Loucy (cell line): ENCODE measurements around the gene ITGA6.
"Not testable (repeated sequence)": the region's sequence is repeated elsewhere in the genome, so short reads cannot be mapped to it uniquely, and the experiment has no call there.

Source experiments
- H2AFZ ChIP-seq: fragments of 200-600 bp; sonication (generic); 2 replicates; pipeline ENCODE4 v1.6.0; 2016; ENCODE audit warnings: antibody characterized with exemption, mild to moderate bottlenecking, low read length, moderate library complexity
- H3F3A ChIP-seq: fragments of 200-600 bp; 2 replicates; pipeline ENCODE4 v1.6.0; 2016; ENCODE audit warnings: antibody characterized with exemption, low read depth, mild to moderate bottlenecking
- H3K27me3 ChIP-seq: fragments of 200-600 bp; sonication (generic); 2 replicates; pipeline ENCODE4 v1.6.1; 2014; ENCODE audit warnings: low read length, mild to moderate bottlenecking; ENCODE audit not compliant: insufficient read depth, poor library complexity, severe bottlenecking
- H3K36me3 ChIP-seq: fragments of 200-600 bp; sonication (generic); 2 replicates; pipeline ENCODE4 v1.6.1; 2016; ENCODE audit warnings: low read length; ENCODE audit not compliant: insufficient read depth
- H3K4me1 ChIP-seq: fragments of 200-600 bp; sonication (generic); 2 replicates; pipeline ENCODE4 v1.5.1; 2014; ENCODE audit warnings: low read length, mild to moderate bottlenecking; ENCODE audit not compliant: insufficient read depth, poor library complexity, severe bottlenecking
- H3K4me2 ChIP-seq: fragments of 200-600 bp; sonication (generic); 2 replicates; pipeline ENCODE4 v1.6.0; 2014; ENCODE audit warnings: antibody characterized with exemption, low read length, low read depth, mild to moderate bottlenecking; ENCODE audit not compliant: poor library complexity, severe bottlenecking
- H3K4me3 ChIP-seq: fragments of 200-600 bp; sonication (generic); 2 replicates; pipeline ENCODE4 v1.5.1; 2014; ENCODE audit warnings: low read length, mild to moderate bottlenecking, mixed read lengths; ENCODE audit not compliant: poor library complexity, severe bottlenecking
- H3K79me2 ChIP-seq: fragments of 200-600 bp; sonication (generic); 2 replicates; pipeline ENCODE4 v1.6.1; 2014; ENCODE audit warnings: low read length; ENCODE audit not compliant: insufficient read depth
- H3K9ac ChIP-seq: fragments of 200-600 bp; sonication (generic); 2 replicates; pipeline ENCODE4 v1.6.0; 2014; ENCODE audit warnings: mild to moderate bottlenecking, low read depth, low read length, moderate library complexity; ENCODE audit not compliant: poor library complexity, severe bottlenecking
- H3K9me2 ChIP-seq: fragments of 200-600 bp; sonication (generic); replicated peaks from 2 replicates; pipeline ENCODE4 v1.6.1; 2016; ENCODE audit warnings: low read depth, low read length, mixed read lengths
- H3K9me3 ChIP-seq: fragments of 200-600 bp; sonication (generic); 2 replicates; pipeline ENCODE4 v1.6.1; 2014; ENCODE audit warnings: mild to moderate bottlenecking, antibody characterized with exemption, low read length, low read depth; ENCODE audit not compliant: insufficient read depth
- H4K20me1 ChIP-seq: fragments of 200-600 bp; sonication (generic); 2 replicates; pipeline ENCODE4 v1.6.0; 2014; ENCODE audit warnings: antibody characterized with exemption, low read length, mild to moderate bottlenecking; ENCODE audit not compliant: insufficient read depth, poor library complexity, severe bottlenecking
- CTCF ChIP-seq: fragments of 200-600 bp; sonication (generic); conservative IDR thresholded peaks from 2 replicates; pipeline ENCODE4 v1.5.1; 2014; ENCODE audit warnings: mild to moderate bottlenecking, antibody characterized with exemption, low read length
- EZH2phosphoT487 ChIP-seq: fragments of 200-600 bp; IDR thresholded peaks from 2 replicates; pipeline ENCODE4 v1.6.1; 2018; ENCODE audit warnings: antibody characterized with exemption, mild to moderate bottlenecking, moderate library complexity, borderline replicate concordance

The ITGA6 gene

DNA sequence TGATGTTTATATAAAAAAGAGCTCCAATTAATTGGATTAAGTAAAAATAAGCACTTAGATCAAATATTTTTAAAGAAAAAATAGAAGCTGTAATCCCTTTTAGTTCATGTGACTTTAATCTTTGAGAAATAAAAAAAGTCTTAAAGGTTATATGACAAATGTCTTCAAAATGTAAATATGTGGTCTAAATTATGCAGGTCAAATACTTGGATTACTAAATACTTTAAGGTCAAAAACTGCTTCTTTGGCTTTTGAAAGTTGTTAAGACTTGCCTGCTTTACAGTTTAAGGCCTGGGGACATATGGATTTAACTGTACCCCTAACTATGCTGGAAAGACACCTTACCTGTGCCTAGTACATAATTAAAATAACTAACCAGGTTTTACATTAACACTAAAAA is 113.0 kb downstream of the ITGA6 start:
- no peak overlapping the region for H2AFZ ChIP-seq

DNA sequence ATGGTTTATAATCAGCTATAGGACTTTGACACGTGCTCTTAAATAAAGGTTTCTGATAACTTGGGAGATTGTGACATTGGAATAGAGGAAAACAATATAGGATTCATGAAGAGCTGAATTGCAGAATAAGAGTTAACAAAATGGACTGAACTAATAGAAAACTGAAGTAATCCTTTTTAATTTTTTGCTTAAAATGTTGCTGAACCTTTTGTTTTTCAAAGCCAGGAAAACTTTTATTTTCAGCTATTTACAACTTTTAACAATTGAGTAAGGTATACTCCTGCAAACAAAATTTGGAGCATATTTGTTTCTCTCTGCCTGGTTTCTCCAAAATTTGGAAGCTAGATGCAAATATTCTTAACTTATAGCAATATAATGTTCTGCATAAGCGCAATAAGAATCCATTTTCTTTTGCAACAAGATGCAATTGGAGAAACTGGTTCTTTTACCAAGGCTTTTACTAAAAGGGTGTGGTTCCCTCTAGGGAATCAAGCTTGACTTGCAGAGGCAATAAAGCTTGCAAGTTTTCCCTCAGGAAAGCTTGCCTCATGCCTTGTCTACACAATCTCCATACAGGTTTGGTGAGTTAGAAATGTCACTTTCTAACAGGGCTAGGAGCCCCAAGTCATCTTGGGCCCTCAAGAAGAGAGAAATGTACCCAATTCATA is 118.2 kb downstream of the ITGA6 start:
- Histone ChIP-seq H4K20me1 (no peaks in the 10 kb centered on the region), H3K9ac (no peak overlapping the region), H3K4me1 (peaks cover 6% of the 10 kb centered on the region), H3K27me3 (no peaks in the 10 kb centered on the region), H3K9me2 (no peaks in the 10 kb centered on the region), H3K9me3 (peaks cover 22% of the 10 kb centered on the region; the same call in 1 of the 2 replicates), H3K36me3 (peaks cover 2% of the 10 kb centered on the region; the same call in 1 of the 2 replicates), H2AFZ (no peak overlapping the region), H3K4me3 (no peak overlapping the region), H3F3A (no peaks in the 10 kb centered on the region), H3K79me2 (no peaks in the 10 kb centered on the region), H3K4me2 (no peak overlapping the region)
- no peak for TF ChIP-seq EZH2phosphoT487
- TF ChIP-seq CTCF: no peak

More for the DNA sequence above, 113.0 kb downstream of the ITGA6 start:
- no peaks in the 10 kb centered on the region for H3K79me2 ChIP-seq
- no peaks in the 10 kb centered on the region for H4K20me1 ChIP-seq
- no peaks in the 10 kb centered on the region for H3F3A ChIP-seq
- H3K9me2 ChIP-seq: no peaks in the 10 kb centered on the region
- no peaks in the 10 kb centered on the region for H3K4me1 ChIP-seq
- no peaks in the 10 kb centered on the region for H3K27me3 ChIP-seq
- H3K9ac ChIP-seq: no peak overlapping the region
- H3K9me3 ChIP-seq: peaks cover 20% of the 10 kb centered on the region; the same call in 1 of the 2 replicates
- TF ChIP-seq CTCF (no peak), EZH2phosphoT487 (no peak)
- no peak overlapping the region for H3K4me2 ChIP-seq
- no peak overlapping the region for H3K4me3 ChIP-seq
- no peaks in the 10 kb centered on the region for H3K36me3 ChIP-seq

- peaks cover 11% of the 10 kb centered on the region for H3K27me3 ChIP-seq
- H3K4me1 ChIP-seq: peaks cover 17% of the 10 kb centered on the region
- TF ChIP-seq EZH2phosphoT487 (no peak), CTCF (no peak)
- no peak overlapping the region for H3K9ac ChIP-seq
- no peaks in the 10 kb centered on the region for H3K9me2 ChIP-seq
- peaks cover 10% of the 10 kb centered on the region; the same call in 1 of the 2 replicates for H3K79me2 ChIP-seq
- peaks cover 4% of the 10 kb centered on the region for H4K20me1 ChIP-seq
- H3K9me3 ChIP-seq: peaks cover 20% of the 10 kb centered on the region; the same call in 1 of the 2 replicates
- H3K36me3 ChIP-seq: peaks cover 2% of the 10 kb centered on the region; the same call in 1 of the 2 replicates
- no peak overlapping the region for H2AFZ ChIP-seq
- H3K4me2 ChIP-seq: no peak overlapping the region
- no peak overlapping the region for H3K4me3 ChIP-seq
- no peaks in the 10 kb centered on the region for H3F3A ChIP-seq
Measured at GRCh38 chr2:172549131-172549530, 121.7 kb downstream of the ITGA6 start.

DNA sequence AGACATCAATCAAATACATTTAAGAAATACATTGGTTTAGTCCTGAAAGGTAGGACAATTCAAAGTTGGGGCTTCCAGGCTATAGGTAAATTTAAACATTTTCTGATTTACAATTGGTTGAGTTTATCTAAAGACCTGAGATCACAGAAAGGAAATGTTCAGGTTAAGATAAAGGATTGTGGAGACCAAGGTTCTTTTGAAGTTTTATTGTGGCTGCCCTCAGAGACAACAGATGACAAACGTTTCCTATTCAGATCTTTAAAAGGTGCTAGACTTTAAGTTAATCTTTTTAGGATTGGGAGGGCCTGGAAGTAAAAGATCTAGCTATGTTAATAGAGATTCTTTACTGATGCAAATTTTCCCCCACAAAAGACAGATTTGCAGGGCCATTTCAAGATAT is 122.4 kb downstream of the ITGA6 start:
- not testable (repeated sequence) for H3K9me2 ChIP-seq, H4K20me1 ChIP-seq, H2AFZ ChIP-seq, H3K9ac ChIP-seq, H3K36me3 ChIP-seq, H3F3A ChIP-seq, H3K4me3 ChIP-seq
- Histone ChIP-seq H3K4me1 (peaks cover 17% of the 10 kb centered on the region), H3K9me3 (peaks cover 17% of the 10 kb centered on the region; the same call in 1 of the 2 replicates), H3K4me2 (peak overlapping the region; percentile 34), H3K27me3 (peaks cover 11% of the 10 kb centered on the region), H3K79me2 (peaks cover 17% of the 10 kb centered on the region; the same call in 1 of the 2 replicates)
